Measurements from ENCODE around the gene FHIP1B. TPM values are rescaled to one million over a fixed set of nuclear protein-coding genes. Genes with fewer than 3 reads are reported as not detected.

The FHIP1B gene
- total RNA-seq, 1 donor from 2014 or later, result 50.7 TPM

- TF ChIP-seq, protein P1, sequence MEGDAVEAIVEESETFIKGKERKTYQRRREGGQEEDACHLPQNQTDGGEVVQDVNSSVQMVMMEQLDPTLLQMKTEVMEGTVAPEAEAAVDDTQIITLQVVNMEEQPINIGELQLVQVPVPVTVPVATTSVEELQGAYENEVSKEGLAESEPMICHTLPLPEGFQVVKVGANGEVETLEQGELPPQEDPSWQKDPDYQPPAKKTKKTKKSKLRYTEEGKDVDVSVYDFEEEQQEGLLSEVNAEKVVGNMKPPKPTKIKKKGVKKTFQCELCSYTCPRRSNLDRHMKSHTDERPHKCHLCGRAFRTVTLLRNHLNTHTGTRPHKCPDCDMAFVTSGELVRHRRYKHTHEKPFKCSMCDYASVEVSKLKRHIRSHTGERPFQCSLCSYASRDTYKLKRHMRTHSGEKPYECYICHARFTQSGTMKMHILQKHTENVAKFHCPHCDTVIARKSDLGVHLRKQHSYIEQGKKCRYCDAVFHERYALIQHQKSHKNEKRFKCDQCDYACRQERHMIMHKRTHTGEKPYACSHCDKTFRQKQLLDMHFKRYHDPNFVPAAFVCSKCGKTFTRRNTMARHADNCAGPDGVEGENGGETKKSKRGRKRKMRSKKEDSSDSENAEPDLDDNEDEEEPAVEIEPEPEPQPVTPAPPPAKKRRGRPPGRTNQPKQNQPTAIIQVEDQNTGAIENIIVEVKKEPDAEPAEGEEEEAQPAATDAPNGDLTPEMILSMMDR (conservative IDR thresholded peaks at IDR 0.05), result no peak
- no peak for DNase-seq (ENCODE audit: extremely low spot score, unreplicated experiment)
- H3K4me3 Mint-ChIP-seq, result no peak overlapping the region
- no peaks in the 10 kb centered on the region for H3K4me1 Mint-ChIP-seq (ENCODE audit: unreplicated experiment)
- peaks cover 16% of the 10 kb centered on the region for H3K36me3 Mint-ChIP-seq
- H3K27me3 Mint-ChIP-seq, result no peaks in the 10 kb centered on the region
- H3K9me3 Mint-ChIP-seq, result no peaks in the 10 kb centered on the region
- H3K27ac Mint-ChIP-seq, result no peak overlapping the region
These were observed 29.7 kb downstream of the FHIP1B start for GRCh38 chr11:6204706-6205105.

DNA sequence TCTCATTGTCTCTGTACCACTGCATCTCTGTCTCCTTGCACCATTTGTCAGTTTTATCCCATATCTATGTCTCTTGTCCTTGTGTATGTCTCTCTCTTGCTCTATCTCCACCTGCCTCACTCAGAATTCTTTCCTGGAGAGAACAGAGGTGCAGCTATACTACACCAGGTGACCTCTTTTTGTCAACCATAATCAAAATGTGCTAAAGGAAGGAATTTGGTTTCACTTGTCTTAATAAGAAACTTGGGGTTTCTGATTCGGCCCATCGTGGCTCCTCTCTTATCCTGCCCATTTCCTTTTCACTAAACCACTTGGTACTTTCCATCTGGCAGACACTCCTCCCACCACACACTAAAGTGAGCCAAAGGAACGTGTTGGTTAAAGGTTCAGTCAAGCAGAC is 31.1 kb downstream of the FHIP1B start:
- TF ChIP-seq, protein P1 (conservative IDR thresholded peaks at IDR 0.05), result no peak
- Mint-ChIP-seq H3K9me3 (no peaks in the 10 kb centered on the region), H3K27me3 (no peaks in the 10 kb centered on the region), H3K27ac (no peak overlapping the region), H3K4me1 (ENCODE audit: unreplicated experiment) (no peaks in the 10 kb centered on the region), H3K4me3 (no peak overlapping the region), H3K36me3 (peaks cover 9% of the 10 kb centered on the region)
- no peak for DNase-seq (ENCODE audit: extremely low spot score, unreplicated experiment)

GRCh38 chr11:6202041-6202440 is 32.4 kb downstream of the FHIP1B start:
- no peaks in the 10 kb centered on the region for H3K9me3 Mint-ChIP-seq
- DNase-seq (ENCODE audit: extremely low spot score, unreplicated experiment), result no peak
- TF ChIP-seq, protein P1 (conservative IDR thresholded peaks at IDR 0.05), result no peak
- H3K4me1 Mint-ChIP-seq (ENCODE audit: unreplicated experiment), result no peaks in the 10 kb centered on the region
- H3K27ac Mint-ChIP-seq, result no peak overlapping the region
- no peaks in the 10 kb centered on the region for H3K27me3 Mint-ChIP-seq
- peaks cover 9% of the 10 kb centered on the region for H3K36me3 Mint-ChIP-seq
- H3K4me3 Mint-ChIP-seq, result no peak overlapping the region

- H3K27ac Mint-ChIP-seq, result no peak overlapping the region
- H3K4me3 Mint-ChIP-seq, result no peak overlapping the region
- no peaks in the 10 kb centered on the region for H3K27me3 Mint-ChIP-seq
- peaks cover 9% of the 10 kb centered on the region for H3K36me3 Mint-ChIP-seq
- DNase-seq (ENCODE audit: extremely low spot score, unreplicated experiment), result no peak
- TF ChIP-seq, protein P1 (conservative IDR thresholded peaks at IDR 0.05), result no peak
- H3K4me1 Mint-ChIP-seq (ENCODE audit: unreplicated experiment), result no peaks in the 10 kb centered on the region
- no peaks in the 10 kb centered on the region for H3K9me3 Mint-ChIP-seq
These were observed 33.0 kb downstream of the FHIP1B start for GRCh38 chr11:6201481-6201880.

DNA sequence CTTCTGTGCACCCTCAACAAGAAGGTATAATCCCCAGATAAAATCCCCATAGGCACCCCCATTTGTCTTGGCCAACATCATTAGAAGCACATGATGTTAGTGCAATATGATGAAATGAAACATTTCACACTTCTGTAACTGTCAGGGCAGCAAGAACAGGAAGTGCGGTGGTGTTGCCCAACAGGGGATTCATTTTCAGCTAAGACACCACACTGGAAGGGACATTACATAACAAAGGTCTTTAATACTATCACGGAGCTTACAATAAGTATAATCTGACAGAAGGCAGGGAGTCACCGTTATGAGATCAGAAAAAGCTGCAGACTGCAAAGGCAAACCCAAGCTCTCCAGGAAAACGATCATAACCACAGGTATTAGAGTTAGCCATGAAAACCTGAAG is 33.5 kb downstream of the FHIP1B start:
- Mint-ChIP-seq H3K27ac (no peak overlapping the region), H3K9me3 (no peaks in the 10 kb centered on the region), H3K27me3 (no peaks in the 10 kb centered on the region), H3K4me3 (no peak overlapping the region), H3K4me1 (ENCODE audit: unreplicated experiment) (no peaks in the 10 kb centered on the region), H3K36me3 (peaks cover 9% of the 10 kb centered on the region)
- TF ChIP-seq, protein P1 (conservative IDR thresholded peaks at IDR 0.05), result no peak
- DNase-seq (ENCODE audit: extremely low spot score, unreplicated experiment), result no peak

Measured in type B pancreatic cell (in vitro differentiated cells).